GM15510 (cell line): ENCODE measurements around the gene SEC61A1.

Experiments used
- POLR2A ChIP-seq: IDR thresholded peaks from 3 replicates; pipeline ENCODE4 v1.6.1; 2011; ENCODE audit warnings: borderline replicate concordance; ENCODE audit not compliant: insufficient read length; ENCODE audit errors: extremely low read depth

Gene SEC61A1

GRCh38 chr3:128079823-128080222 lies 27.6 kb downstream of the SEC61A1 start:
- TF ChIP-seq POLR2A, result no peak

- TF ChIP-seq POLR2A, result no peak
Measured at GRCh38 chr3:128080323-128081080, 28.3 kb downstream of the SEC61A1 start.

DNA sequence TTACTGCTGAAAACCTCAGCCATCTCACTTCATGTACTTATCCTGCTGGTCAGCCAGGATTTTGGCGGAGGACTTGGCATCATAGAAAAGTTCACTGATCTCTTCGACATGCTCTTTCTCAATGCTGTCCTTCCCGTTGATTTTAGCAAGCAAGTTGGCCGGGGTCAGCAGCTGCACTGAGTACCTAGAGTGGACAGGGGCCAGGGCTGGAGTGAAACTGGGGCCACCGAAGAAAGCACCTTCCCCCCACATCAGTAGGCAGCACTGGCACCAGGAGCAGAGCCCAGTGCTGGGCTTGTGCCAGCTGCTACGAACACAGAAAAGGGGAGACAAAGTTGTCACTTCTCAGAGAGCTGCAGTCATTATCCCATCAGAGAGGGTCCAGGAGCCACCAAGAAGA lies 29.0 kb downstream of the SEC61A1 start:
- TF ChIP-seq POLR2A, result no peak

- TF ChIP-seq POLR2A, result no peak
Measured at GRCh38 chr3:128081846-128082245, 29.6 kb downstream of the SEC61A1 start.

DNA sequence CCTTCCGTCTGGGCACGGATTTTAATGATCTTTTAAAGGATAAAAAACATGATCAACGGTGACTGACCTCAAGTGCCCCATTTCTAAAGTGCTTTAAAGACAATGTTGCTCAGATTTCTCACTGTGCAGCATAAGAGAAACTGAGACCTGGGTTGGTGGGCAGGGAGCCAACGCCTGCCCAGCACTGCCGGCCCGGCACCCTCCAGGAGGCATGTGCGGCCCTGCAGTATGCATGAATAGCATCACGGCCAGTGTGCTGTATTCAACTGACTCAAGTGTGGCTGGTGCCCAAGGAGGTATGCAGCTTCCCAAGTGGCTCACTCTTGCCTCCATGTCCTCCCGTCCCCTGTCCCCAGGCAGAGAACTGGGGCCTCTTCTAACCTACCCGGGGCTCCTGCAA lies 30.3 kb downstream of the SEC61A1 start:
- no peak for TF ChIP-seq POLR2A

- no peak for TF ChIP-seq POLR2A
Measured at GRCh38 chr3:128083396-128083795, 31.2 kb downstream of the SEC61A1 start.

- no peak for TF ChIP-seq POLR2A
Measured at GRCh38 chr3:128083980-128084674, 31.9 kb downstream of the SEC61A1 start.

GRCh38 chr3:128084675-128085021 lies 32.4 kb downstream of the SEC61A1 start:
- TF ChIP-seq POLR2A, result no peak

DNA sequence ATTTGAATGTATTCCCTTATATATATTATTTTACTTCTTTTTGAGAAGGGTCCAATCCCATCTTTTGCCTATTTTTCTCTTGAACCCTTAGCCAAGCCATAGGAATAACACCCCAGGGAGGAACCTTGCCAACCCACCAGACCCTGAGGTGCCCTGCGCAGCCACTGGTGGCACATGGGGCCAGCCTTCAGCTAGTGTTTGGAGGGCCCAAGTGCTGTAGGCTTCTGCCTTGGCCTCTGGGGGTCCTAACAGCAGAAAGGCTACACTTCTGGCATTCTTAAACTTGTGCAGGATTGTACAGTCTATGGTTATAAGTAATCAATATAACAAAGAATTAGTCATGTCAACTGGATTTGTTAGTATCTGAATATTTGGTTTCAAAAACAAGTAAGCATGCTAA lies 36.9 kb downstream of the SEC61A1 start:
- no peak for TF ChIP-seq POLR2A

GRCh38 chr3:128091586-128091985 lies 39.3 kb downstream of the SEC61A1 start:
- no peak for TF ChIP-seq POLR2A

DNA sequence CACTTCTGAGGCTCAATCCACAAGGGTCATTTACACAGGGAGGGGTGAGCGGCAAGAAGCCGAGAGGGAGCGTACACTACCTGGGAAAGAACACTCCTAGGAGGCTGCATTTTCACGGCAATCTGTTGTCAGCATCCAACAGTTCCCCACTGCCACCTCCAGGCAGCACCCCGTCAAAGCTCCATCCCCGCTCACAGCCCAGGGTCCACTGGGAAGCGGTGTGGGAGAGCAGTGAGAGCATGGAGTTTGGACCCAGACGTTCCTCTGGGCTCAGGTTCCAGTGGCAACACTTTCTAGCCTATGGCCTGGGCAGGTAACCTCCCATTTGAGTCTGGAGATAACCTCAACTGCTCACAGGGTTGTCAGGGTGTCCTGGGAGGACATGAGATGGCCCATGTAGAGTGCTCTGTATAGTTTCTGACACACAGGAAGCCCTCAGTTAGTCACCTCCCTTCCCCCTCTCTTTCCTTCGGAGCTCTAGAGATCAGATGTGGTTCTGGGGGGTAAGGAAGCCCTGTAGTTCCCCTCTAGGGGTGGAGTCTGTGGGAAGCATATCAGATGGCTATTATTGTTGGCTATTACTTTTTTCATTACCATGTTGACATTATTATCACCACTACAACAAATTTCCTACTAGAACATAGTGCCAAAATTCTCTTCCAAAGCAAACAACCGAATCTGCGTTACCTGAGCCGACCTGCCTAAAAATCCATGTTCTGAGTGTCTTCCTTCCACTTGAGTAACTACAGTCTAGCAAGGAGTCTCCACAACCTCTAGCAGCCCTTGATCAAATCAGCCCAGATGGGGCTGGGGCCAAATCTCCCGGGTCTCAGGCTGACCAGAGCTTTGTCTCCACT lies 42.3 kb downstream of the SEC61A1 start:
- TF ChIP-seq POLR2A, result no peak

GRCh38 chr3:128095222-128095703 lies 43.0 kb downstream of the SEC61A1 start:
- TF ChIP-seq POLR2A, result no peak

DNA sequence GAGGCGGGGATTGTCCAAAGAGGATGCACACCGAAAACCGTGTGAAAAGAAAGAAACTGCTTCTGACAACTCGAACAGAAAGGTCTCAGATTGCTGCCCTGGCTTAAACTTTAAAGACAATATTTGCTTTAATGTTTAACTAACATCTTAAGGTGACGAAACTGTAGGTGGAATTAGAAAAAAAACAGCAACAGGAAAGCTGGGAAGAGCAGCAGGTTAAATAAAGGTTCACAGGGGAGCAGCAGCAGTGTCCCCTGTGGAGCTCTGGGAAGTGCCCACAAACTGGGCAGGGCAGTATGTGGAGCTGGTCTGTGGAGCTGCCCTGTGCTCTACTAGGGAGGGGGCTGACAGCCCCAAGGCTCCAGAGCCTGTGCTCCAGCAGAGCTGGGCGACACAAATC lies 46.0 kb downstream of the SEC61A1 start:
- TF ChIP-seq POLR2A, result no peak

GRCh38 chr3:128100161-128100560 lies 47.9 kb downstream of the SEC61A1 start:
- TF ChIP-seq POLR2A, result no peak

DNA sequence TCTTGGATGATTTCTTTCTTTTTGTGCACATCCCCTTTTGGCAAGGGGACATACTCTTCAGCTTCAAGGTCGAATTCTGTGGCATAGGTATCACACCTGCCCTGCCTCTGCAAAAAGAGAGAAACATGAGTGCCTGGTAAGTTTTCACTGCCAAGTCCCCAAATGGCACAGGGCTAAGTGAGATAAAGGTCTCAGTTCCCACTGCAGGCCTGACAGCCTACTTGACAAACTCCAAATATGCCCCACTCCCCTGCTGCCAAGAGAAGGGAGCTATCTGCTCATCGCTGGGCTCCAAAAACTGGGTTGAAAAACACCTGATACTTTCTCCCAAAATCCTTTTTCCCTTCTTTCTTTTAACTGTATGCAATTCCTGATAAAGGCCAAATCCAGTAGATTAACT lies 48.4 kb downstream of the SEC61A1 start:
- no peak for TF ChIP-seq POLR2A
